HG03442 (cell line): ENCODE measurements around the gene C5orf15.
A peak's percentile ranks its signal among the peaks of the same experiment; 100 is the strongest.
"Not testable (repeated sequence)": the region's sequence is repeated elsewhere in the genome, so short reads cannot be mapped to it uniquely, and the experiment has no call there.

ENCODE experiments used
- ATAC-seq: cut with Tn5 transposase; IDR thresholded peaks from one replicate; pipeline ENCODE4 v1.9.1; 2021; ENCODE audit warnings: mild to moderate bottlenecking, moderate library complexity; ENCODE audit not compliant: unreplicated experiment

The C5orf15 gene

GRCh38 chr5:133938929-133939328 lies 29.5 kb downstream of the C5orf15 start:
- no peak for ATAC-seq

GRCh38 chr5:133938039-133938821 lies 30.2 kb downstream of the C5orf15 start:
- ATAC-seq = no peak

- not testable (repeated sequence) for ATAC-seq
Measured at GRCh38 chr5:133937628-133938027, 30.8 kb downstream of the C5orf15 start.

GRCh38 chr5:133936651-133937015 lies 31.8 kb downstream of the C5orf15 start:
- no peak for ATAC-seq

- not testable (repeated sequence) for ATAC-seq
Measured at GRCh38 chr5:133935991-133936650, 32.3 kb downstream of the C5orf15 start.

GRCh38 chr5:133935667-133935940 lies 32.8 kb downstream of the C5orf15 start:
- ATAC-seq = no peak

- ATAC-seq = peak; percentile 40
Measured at GRCh38 chr5:133934822-133935666, 33.4 kb downstream of the C5orf15 start.

- ATAC-seq = no peak
Measured at GRCh38 chr5:133934311-133934710, 34.1 kb downstream of the C5orf15 start.

- no peak for ATAC-seq
Measured at GRCh38 chr5:133933670-133934295, 34.6 kb downstream of the C5orf15 start.

- no peak for ATAC-seq
Measured at GRCh38 chr5:133933169-133933509, 35.3 kb downstream of the C5orf15 start.

GRCh38 chr5:133932441-133933168 lies 35.8 kb downstream of the C5orf15 start:
- no peak for ATAC-seq

- ATAC-seq = no peak
Measured at GRCh38 chr5:133931546-133931945, 36.9 kb downstream of the C5orf15 start.

- ATAC-seq = no peak
Measured at GRCh38 chr5:133930813-133931090, 37.7 kb downstream of the C5orf15 start.

GRCh38 chr5:133930061-133930812 lies 38.2 kb downstream of the C5orf15 start:
- peak; percentile 44 for ATAC-seq

GRCh38 chr5:133928587-133929393 lies 39.6 kb downstream of the C5orf15 start:
- ATAC-seq = no peak

- no peak for ATAC-seq
Measured at GRCh38 chr5:133927300-133928180, 40.9 kb downstream of the C5orf15 start.

GRCh38 chr5:133926489-133927299 lies 41.7 kb downstream of the C5orf15 start:
- no peak for ATAC-seq
